GM23338 (cell line): Measurements from ENCODE around the gene SNRNP27. TPM values are rescaled to one million over a fixed set of nuclear protein-coding genes. Genes with fewer than 3 reads are reported as not detected.
"Not testable (repeated sequence)": the region's sequence is repeated elsewhere in the genome, so short reads cannot be mapped to it uniquely, and the experiment has no call there.

Source experiments
- ATAC-seq: fragments of 200-7000 bp; cut with Tn5 transposase; 3 replicates; pipeline ENCODE4 v1.9.1; 2020
- DNase-seq: peaks from one replicate; pipeline ENCODE4 v3.0.0-alpha.2; 2015; ENCODE audit warnings: low spot score
- H2AFZ ChIP-seq: fragments of 200-600 bp; sonication (generic); 2 replicates; pipeline ENCODE4 v1.8.0; 2016; ENCODE audit warnings: antibody characterized with exemption, mild to moderate bottlenecking, moderate library complexity
- H3F3A ChIP-seq: fragments of 200-600 bp; sonication (generic); replicated peaks from 2 replicates; pipeline ENCODE4 v1.8.0; 2017; ENCODE audit warnings: antibody characterized with exemption, mixed run types, low read depth
- H3K27ac ChIP-seq: fragments of 200-600 bp; sonication (generic); 2 replicates; pipeline ENCODE4 v1.6.1; 2016; ENCODE audit warnings: low read depth
- H3K27me3 ChIP-seq: fragments of 200-600 bp; sonication (generic); 2 replicates; pipeline ENCODE4 v1.8.0; 2016; ENCODE audit warnings: mild to moderate bottlenecking, mixed run types, moderate library complexity; ENCODE audit not compliant: insufficient read depth
- H3K36me3 ChIP-seq: fragments of 200-600 bp; sonication (generic); 2 replicates; pipeline ENCODE4 v1.8.0; 2016; ENCODE audit warnings: mild to moderate bottlenecking; ENCODE audit not compliant: insufficient read depth
- H3K4me1 ChIP-seq: fragments of 200-600 bp; sonication (generic); 2 replicates; pipeline ENCODE4 v1.8.0; 2016; ENCODE audit warnings: mild to moderate bottlenecking, moderate library complexity; ENCODE audit not compliant: insufficient read depth
- H3K4me2 ChIP-seq: fragments of 200-600 bp; sonication (generic); 2 replicates; pipeline ENCODE4 v1.7.1; 2017; ENCODE audit warnings: mixed run types
- H3K4me3 ChIP-seq: fragments of 200-600 bp; sonication (generic); 2 replicates; pipeline ENCODE4 v1.6.1; 2016; ENCODE audit warnings: mixed run types
- H3K79me2 ChIP-seq: fragments of 200-600 bp; sonication (generic); replicated peaks from 2 replicates; pipeline ENCODE4 v1.8.0; 2017; ENCODE audit warnings: mild to moderate bottlenecking; ENCODE audit not compliant: insufficient read depth
- H3K9me2 ChIP-seq: fragments of 200-600 bp; sonication (generic); 2 replicates; pipeline ENCODE4 v1.8.0; 2017; ENCODE audit not compliant: insufficient read depth
- H4K20me1 ChIP-seq: fragments of 200-600 bp; sonication (generic); replicated peaks from 2 replicates; pipeline ENCODE4 v1.8.0; 2017; ENCODE audit warnings: mild to moderate bottlenecking; ENCODE audit not compliant: insufficient read depth
- H3K27ac Mint-ChIP-seq: 2 replicates; pipeline ENCODE4 v1.8.0; 2020; ENCODE audit warnings: inconsistent platforms, mild to moderate bottlenecking, moderate library complexity, mixed read lengths
- H3K27me3 Mint-ChIP-seq: 3 replicates; pipeline ENCODE4 v1.8.0; 2022; ENCODE audit warnings: low read depth, mild to moderate bottlenecking, moderate library complexity, mixed read lengths, inconsistent platforms; ENCODE audit not compliant: insufficient read depth, poor library complexity
- H3K36me3 Mint-ChIP-seq: 3 replicates; pipeline ENCODE4 v1.8.0; 2021; ENCODE audit warnings: low read depth, mild to moderate bottlenecking, inconsistent platforms, moderate library complexity, mixed read lengths
- H3K4me1 Mint-ChIP-seq: 3 replicates; pipeline ENCODE4 v1.8.0; 2020; ENCODE audit warnings: mild to moderate bottlenecking, inconsistent platforms, mixed read lengths
- H3K4me3 Mint-ChIP-seq: 3 replicates; pipeline ENCODE4 v1.8.0; 2021; ENCODE audit warnings: moderate library complexity, mild to moderate bottlenecking, inconsistent platforms, mixed read lengths
- H3K9me3 Mint-ChIP-seq: 3 replicates; pipeline ENCODE4 v1.8.0; 2020; ENCODE audit warnings: moderate library complexity, mild to moderate bottlenecking, inconsistent platforms, mixed read lengths
- NANOG ChIP-seq: IDR thresholded peaks from 2 replicates; pipeline ENCODE4 v1.6.1; 2016; ENCODE audit warnings: antibody characterized with exemption, borderline replicate concordance
- REST ChIP-seq: IDR thresholded peaks from one replicate; pipeline ENCODE4 v1.6.1; 2018; ENCODE audit warnings: antibody characterized with exemption; ENCODE audit not compliant: unreplicated experiment
- ZNF462 ChIP-seq: fragments of 250-450 bp; sonication (Bioruptor Pico); IDR thresholded peaks from 2 replicates; pipeline ENCODE4 v1.5.0; 2020; ENCODE audit warnings: mild to moderate bottlenecking, moderate library complexity
- polyA plus RNA-seq: library from polyadenylated mRNA; unstranded; fragments of >200 nt; fragmentation: Nextera tagmentation; extraction: Ambion mirVana; gene quantifications from 2 replicates; pipeline ENCODE4 v1.2.1, GENCODE V29; 2016
- total RNA-seq: library from RNA; depleted of rRNA; stranded (reverse); fragments of >200 nt; shearing (Covaris generic); gene quantifications from 2 replicates; pipeline ENCODE4 v1.2.3, GENCODE V29; 2014

SNRNP27 gene
- total and polyA plus RNA-seq, 2 experiments from 2014 or later: 54.3 to 133 TPM

GRCh38 chr2:69950241-69950640, 56.5 kb downstream of the SNRNP27 start:
- Histone ChIP-seq H3K4me3 (no peak overlapping the region), H3K27me3 (no peaks in the 10 kb centered on the region), H3K9me2 (no peaks in the 10 kb centered on the region), H2AFZ (no peak overlapping the region), H3K4me2 (no peak overlapping the region), H3F3A (0 out of 2 replicates have a peak, but pooled peaks cover 3% of the 10 kb centered on the region), H4K20me1 (no peaks in the 10 kb centered on the region; the same call in 1 of the 2 replicates), H3K27ac (no peak overlapping the region), H3K36me3 (no peaks in the 10 kb centered on the region), H3K4me1 (no peaks in the 10 kb centered on the region), H3K79me2 (no peaks in the 10 kb centered on the region)
- Mint-ChIP-seq H3K4me3 (no peak overlapping the region), H3K27me3 (peaks cover 3% of the 10 kb centered on the region), H3K36me3 (no peaks in the 10 kb centered on the region), H3K4me1 (peaks cover 3% of the 10 kb centered on the region; the same call in 1 of the 3 replicates), H3K9me3 (no peaks in the 10 kb centered on the region), H3K27ac (no peak overlapping the region)
- ATAC-seq (no peak), DNase-seq (no peak)
- TF ChIP-seq NANOG: no peak
- TF ChIP-seq ZNF462: no peak
- no peak for TF ChIP-seq REST

GRCh38 chr2:69950671-69951070, 56.9 kb downstream of the SNRNP27 start:
- H3K27me3 Mint-ChIP-seq, H3K27ac ChIP-seq, H2AFZ ChIP-seq, H3K4me2 ChIP-seq, H3K4me1 Mint-ChIP-seq, H3K27ac Mint-ChIP-seq, H3K4me1 ChIP-seq, H3K9me2 ChIP-seq, H3K4me3 Mint-ChIP-seq, H3K9me3 Mint-ChIP-seq, H3K36me3 ChIP-seq, H3K27me3 ChIP-seq, DNase-seq, H3K79me2 ChIP-seq, H3K36me3 Mint-ChIP-seq, H4K20me1 ChIP-seq, H3F3A ChIP-seq, H3K4me3 ChIP-seq, ATAC-seq: not testable (repeated sequence)
